HEK293T (cell line): Measurements from ENCODE around the gene RPS27L.

ENCODE experiments used
- CTCF ChIA-PET: fragments of 350-600 bp; formaldehyde crosslinking; extraction: SDS; loops from one replicate; lab custom pipeline; 2021; ENCODE audit warnings: antibody characterized with exemption, inconsistent platforms; lab: Yijun Ruan, JAX
- POLR2A ChIA-PET: fragments of 350-600 bp; formaldehyde crosslinking; extraction: SDS; loops from one replicate; lab custom pipeline; 2020; ENCODE audit warnings: antibody characterized with exemption, inconsistent platforms; lab: Yijun Ruan, JAX
- DNase-seq: peaks from one replicate; pipeline ENCODE4 v3.0.0; 2012; ENCODE audit warnings: mixed read lengths; ENCODE audit errors: extremely low spot score
- ARNT ChIP-seq: fragments of 450-650 bp; IDR thresholded peaks from 2 replicates; pipeline ENCODE4 v1.6.1; 2017; ENCODE audit warnings: mild to moderate bottlenecking
- BHLHE40 ChIP-seq: fragments of 450-650 bp; IDR thresholded peaks from 2 replicates; pipeline ENCODE4 v1.6.1; 2016; ENCODE audit warnings: mild to moderate bottlenecking, moderate library complexity, borderline replicate concordance
- CTBP1 ChIP-seq: fragments of 450-650 bp; IDR thresholded peaks from 2 replicates; pipeline ENCODE4 v1.6.1; 2016; ENCODE audit warnings: borderline replicate concordance
- ELF4 ChIP-seq: fragments of 450-650 bp; IDR thresholded peaks from 2 replicates; pipeline ENCODE4 v1.6.1; 2017; ENCODE audit warnings: antibody characterized with exemption
- FOXA1 ChIP-seq: fragments of 450-650 bp; IDR thresholded peaks from 2 replicates; pipeline ENCODE4 v1.6.1; 2016; ENCODE audit warnings: mild to moderate bottlenecking
- FOXK2 ChIP-seq: fragments of 450-650 bp; IDR thresholded peaks from 2 replicates; pipeline ENCODE4 v1.6.1; 2016; ENCODE audit warnings: mild to moderate bottlenecking
- FOXM1 ChIP-seq: fragments of 450-650 bp; IDR thresholded peaks from 2 replicates; pipeline ENCODE4 v1.6.1; 2017; ENCODE audit warnings: mild to moderate bottlenecking, borderline replicate concordance
- HDGF ChIP-seq: fragments of 450-650 bp; IDR thresholded peaks from 2 replicates; pipeline ENCODE4 v1.6.1; 2017; ENCODE audit warnings: antibody characterized with exemption, borderline replicate concordance
- L3MBTL2 ChIP-seq: fragments of 450-650 bp; conservative IDR thresholded peaks from 2 replicates; pipeline ENCODE4 v1.6.1; 2016; ENCODE audit warnings: mild to moderate bottlenecking
- LEF1 ChIP-seq: fragments of 450-650 bp; IDR thresholded peaks from 2 replicates; pipeline ENCODE4 v1.6.1; 2017; ENCODE audit warnings: mild to moderate bottlenecking, borderline replicate concordance
- NFRKB ChIP-seq: fragments of 450-650 bp; IDR thresholded peaks from 2 replicates; pipeline ENCODE4 v1.6.1; 2016; ENCODE audit warnings: mild to moderate bottlenecking, moderate library complexity
- PKNOX1 ChIP-seq: fragments of 450-650 bp; IDR thresholded peaks from 2 replicates; pipeline ENCODE4 v1.6.1; 2016
- SP1 ChIP-seq: fragments of 450-650 bp; IDR thresholded peaks from 2 replicates; pipeline ENCODE4 v1.6.1; 2017
- SUZ12 ChIP-seq: fragments of 450-650 bp; IDR thresholded peaks from 2 replicates; pipeline ENCODE4 v1.6.1; 2016; ENCODE audit warnings: mild to moderate bottlenecking
- TARDBP ChIP-seq: fragments of 450-650 bp; IDR thresholded peaks from 2 replicates; pipeline ENCODE4 v1.6.1; 2016
- ZNF384 ChIP-seq: fragments of 450-650 bp; IDR thresholded peaks from 2 replicates; pipeline ENCODE4 v1.6.1; 2016

The RPS27L gene

GRCh38 chr15:63121382-63122001 lies 35.8 kb downstream of the RPS27L start, which contains the start of gene LACTB:
LACTB (plus strand) TSS chr15:63121861; CDS start chr15:63121872, 11 bp downstream.
- ChIA-PET CTCF (no interaction called here), POLR2A (no interaction called here)
- no peak for TF ChIP-seq SP1
- 0 out of 2 replicates have a peak, but pooled peaks have one; percentile 22 for TF ChIP-seq L3MBTL2
- TF ChIP-seq FOXM1, result peak; percentile 28; the same call in 1 of the 2 replicates
- peak; percentile 80 for DNase-seq

DNA sequence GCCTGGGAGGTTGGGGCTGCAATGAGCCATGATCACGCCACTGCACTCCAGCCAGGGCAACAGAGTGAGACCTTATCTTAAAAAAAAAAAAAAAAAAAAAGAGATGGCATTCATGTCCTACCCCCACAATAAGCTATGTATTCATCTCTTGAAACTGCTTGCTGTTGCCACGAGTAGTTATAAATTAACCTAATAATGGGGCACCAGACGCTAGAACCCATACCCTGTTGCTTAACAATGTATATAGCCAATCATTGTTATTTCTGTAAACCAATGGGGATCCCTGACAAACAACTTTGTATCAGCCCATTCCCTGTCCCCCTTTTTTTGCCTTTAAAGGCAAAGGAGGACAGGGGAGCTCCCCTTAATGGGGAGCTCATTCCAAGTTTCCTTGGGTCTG lies 38.4 kb downstream of the RPS27L start:
- ChIA-PET POLR2A (no interaction called here), CTCF (interaction anchor here (0.9 kb wide), 1 partner anchor 9 kb away, joined by 3 read pairs; no protein-coding TSS in a partner anchor)

DNA sequence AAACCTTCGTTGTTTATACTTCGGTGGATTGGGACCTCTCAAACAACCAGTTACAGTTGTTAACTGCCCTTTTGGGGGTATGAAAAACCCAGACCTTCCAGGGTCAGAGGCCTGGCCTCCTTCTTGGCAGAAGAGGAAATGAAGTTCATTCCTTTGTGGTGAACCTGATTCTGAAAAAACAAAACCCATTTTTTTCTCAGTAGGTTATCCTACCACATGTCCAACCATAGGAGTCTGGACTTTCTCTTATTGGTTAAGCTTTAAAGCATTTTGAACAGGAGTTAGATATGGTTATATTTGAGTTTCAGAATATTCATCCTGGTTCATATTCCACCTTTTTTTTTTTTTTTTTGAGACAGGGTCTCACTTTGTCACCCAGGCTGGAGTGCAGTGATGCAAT lies 42.8 kb downstream of the RPS27L start:
- TF ChIP-seq SUZ12 (no peak), ZNF384 (no peak), HDGF (no peak), FOXA1 (no peak), SP1 (no peak), CTBP1 (no peak), ELF4 (no peak), LEF1 (no peak), L3MBTL2 (no peak), FOXM1 (no peak), FOXK2 (no peak), NFRKB (no peak), TARDBP (no peak), ARNT (no peak), PKNOX1 (no peak), BHLHE40 (no peak)
- POLR2A ChIA-PET, result interaction anchor here (1.0 kb wide), 1 partner anchor 40 kb away, joined by 4 read pairs; no protein-coding TSS in a partner anchor
- CTCF ChIA-PET, result interaction anchor here (0.6 to 0.7 kb wide), 3 partner anchors 18 to 675 kb away, joined by 3 to 4 read pairs (median 3); no protein-coding TSS in a partner anchor
- no peak for DNase-seq

More for the DNA sequence above, 38.4 kb downstream of the RPS27L start:
- DNase-seq, result no peak
- no peak for TF ChIP-seq ARNT
- no peak for TF ChIP-seq FOXA1
- TF ChIP-seq FOXK2, result no peak
- no peak for TF ChIP-seq FOXM1
- no peak for TF ChIP-seq ELF4
- TF ChIP-seq SP1, result no peak
- no peak for TF ChIP-seq ZNF384
- TF ChIP-seq PKNOX1, result no peak
- TF ChIP-seq BHLHE40, result no peak
- no peak for TF ChIP-seq NFRKB
- no peak for TF ChIP-seq L3MBTL2
- TF ChIP-seq CTBP1, result no peak
- TF ChIP-seq TARDBP, result no peak
- no peak for TF ChIP-seq SUZ12
- no peak for TF ChIP-seq HDGF
- TF ChIP-seq LEF1, result no peak

- POLR2A ChIA-PET, result no interaction called here
- CTCF ChIA-PET, result no interaction called here
- no peak for DNase-seq
- TF ChIP-seq FOXM1, result no peak
- no peak for TF ChIP-seq FOXK2
- no peak for TF ChIP-seq ZNF384
These were observed 44.4 kb downstream of the RPS27L start for GRCh38 chr15:63112871-63113270.

- no peak for DNase-seq
- CTCF ChIA-PET, result no interaction called here
- POLR2A ChIA-PET, result no interaction called here
These were observed 45.8 kb downstream of the RPS27L start for GRCh38 chr15:63111481-63111880.

More at GRCh38 chr15:63111481-63111880, 45.8 kb downstream of the RPS27L start:
- TF ChIP-seq TARDBP, result no peak
- TF ChIP-seq SUZ12, result no peak
- no peak for TF ChIP-seq FOXM1
- TF ChIP-seq CTBP1, result no peak
- TF ChIP-seq ELF4, result no peak
- TF ChIP-seq LEF1, result no peak
- TF ChIP-seq BHLHE40, result no peak
- TF ChIP-seq L3MBTL2, result no peak
- TF ChIP-seq NFRKB, result no peak
- TF ChIP-seq SP1, result no peak
- no peak for TF ChIP-seq ARNT
- no peak for TF ChIP-seq FOXA1
- TF ChIP-seq ZNF384, result no peak
- TF ChIP-seq HDGF, result no peak
- TF ChIP-seq PKNOX1, result no peak
- TF ChIP-seq FOXK2, result no peak
